HG03469 (cell line): Measurements from ENCODE around the gene AMY1B.
"Not testable (repeated sequence)": the region's sequence is repeated elsewhere in the genome, so short reads cannot be mapped to it uniquely, and the experiment has no call there.

Source experiments
- ATAC-seq: cut with Tn5 transposase; IDR thresholded peaks from one replicate; pipeline ENCODE4 v1.9.1; 2021; ENCODE audit warnings: mild to moderate bottlenecking, moderate library complexity, moderate number of reproducible peaks; ENCODE audit not compliant: unreplicated experiment

The AMY1B gene

DNA sequence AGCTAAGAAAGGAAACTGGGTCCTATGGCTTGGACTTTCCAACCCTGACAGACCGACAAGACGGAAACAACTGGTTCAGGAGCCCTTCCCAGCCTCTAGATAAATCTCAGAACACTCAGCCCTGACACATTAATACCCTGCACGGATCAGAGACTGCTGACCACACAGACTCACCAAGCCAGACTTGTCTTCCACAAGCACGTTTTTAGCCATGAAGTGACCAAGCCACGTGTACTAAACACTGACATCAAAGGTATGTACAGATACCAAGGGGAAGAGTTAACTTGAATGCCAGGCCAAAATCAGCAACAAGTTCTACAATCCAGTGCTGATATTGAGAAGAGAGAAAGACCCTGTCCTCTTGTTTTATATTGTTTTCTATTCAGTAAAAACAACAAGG is at the start of gene AMY1B:
AMY1B (minus strand) TSS at position 101 of the 400 bp plus-strand sequence. CDS start 571 bp downstream, outside the sequence.
- ATAC-seq, result not testable (repeated sequence)

DNA sequence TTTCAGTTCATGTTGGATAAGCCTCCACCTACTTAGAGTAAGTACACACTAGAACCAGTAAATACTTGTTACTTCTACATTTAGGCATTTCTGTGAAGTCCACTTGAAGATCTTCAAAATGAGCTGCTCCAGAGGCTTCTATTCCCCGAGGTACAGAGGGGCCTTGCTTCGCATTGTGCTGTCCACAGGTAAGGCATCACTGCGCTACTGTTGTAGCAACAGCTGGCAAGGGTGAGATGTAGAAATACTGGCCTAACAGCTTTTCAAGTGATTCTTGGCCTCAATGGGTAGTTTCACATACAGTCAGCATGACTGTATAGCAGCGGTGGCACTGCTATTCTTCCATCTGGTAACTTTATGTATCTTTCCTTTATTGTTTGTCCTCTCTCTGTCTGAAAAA is 49.0 kb upstream of the AMY1B start:
- not testable (repeated sequence) for ATAC-seq

DNA sequence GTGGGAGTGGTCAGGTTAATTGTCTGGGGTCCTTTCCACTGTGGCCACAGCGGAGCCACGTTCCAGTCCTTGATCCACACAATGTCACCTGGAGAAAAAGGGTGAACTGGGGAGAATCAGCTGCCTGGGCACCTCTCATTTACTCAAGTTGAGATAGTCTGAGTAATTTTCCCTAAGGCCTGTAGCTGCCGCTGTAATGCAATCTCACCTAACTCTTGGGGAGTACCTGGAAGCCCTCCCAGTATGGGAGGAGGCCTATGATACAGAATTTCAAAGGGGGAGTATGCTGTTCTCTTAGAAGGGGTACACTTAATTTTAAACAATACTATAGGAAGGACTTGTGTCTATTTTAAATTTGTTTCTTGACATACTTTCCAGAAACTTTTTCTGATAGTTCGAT is 48.4 kb upstream of the AMY1B start:
- ATAC-seq, result not testable (repeated sequence)

DNA sequence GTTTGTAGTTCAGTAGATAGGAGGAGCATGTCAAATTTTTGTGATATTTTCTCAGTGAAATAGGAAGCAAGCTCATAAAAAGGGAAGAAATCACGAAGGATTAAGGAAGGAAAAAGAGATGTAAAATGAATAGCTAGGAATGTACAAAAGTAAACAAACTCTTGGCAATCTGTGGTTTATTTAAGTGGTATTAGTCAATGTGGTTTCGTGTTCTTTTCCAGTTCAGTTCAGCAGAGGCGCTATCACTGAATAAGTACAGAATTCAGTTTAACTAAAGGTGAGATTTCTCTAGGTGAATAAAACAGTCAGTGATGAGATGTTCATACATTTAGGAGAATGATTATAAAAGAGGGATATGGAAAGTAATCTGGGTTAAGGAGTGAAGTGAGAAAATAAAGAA is 42.0 kb upstream of the AMY1B start:
- not testable (repeated sequence) for ATAC-seq

DNA sequence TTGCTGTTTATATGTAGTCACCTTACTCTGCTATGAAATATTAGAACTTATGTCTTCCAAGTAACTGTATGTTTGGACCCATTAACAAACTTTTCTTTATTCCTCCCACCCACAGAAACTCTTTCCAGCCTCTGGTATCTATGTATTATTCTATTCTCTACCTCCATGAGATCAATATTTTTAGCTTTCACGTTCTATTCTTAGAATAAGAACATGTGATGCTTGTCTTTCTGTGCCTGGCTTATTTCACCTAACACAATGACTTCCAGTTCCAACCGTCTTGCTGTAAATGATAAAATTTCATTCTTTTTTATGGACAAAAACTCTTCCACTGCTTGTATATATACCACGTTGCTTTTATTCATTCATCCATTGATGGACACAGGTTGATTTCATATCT is 39.3 kb upstream of the AMY1B start:
- not testable (repeated sequence) for ATAC-seq

DNA sequence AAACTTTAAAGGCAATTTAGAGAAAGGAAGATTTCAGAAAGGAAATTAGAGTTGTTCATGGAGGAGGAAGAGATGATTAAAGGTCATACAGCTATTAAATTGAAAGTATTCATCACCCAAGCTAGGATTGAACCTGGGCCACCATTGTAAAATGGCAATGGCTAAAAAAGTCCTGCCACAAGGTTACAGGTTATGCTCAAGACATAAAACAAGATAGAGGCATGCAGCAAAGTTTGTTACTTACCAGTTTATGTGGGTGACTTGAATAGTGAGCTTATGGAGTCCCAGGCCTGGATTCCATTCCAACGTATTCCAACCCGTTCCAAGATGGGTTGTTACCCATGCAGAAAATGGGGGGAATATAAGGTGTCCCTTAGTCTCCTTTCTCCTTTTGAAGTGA is 25.5 kb upstream of the AMY1B start:
- ATAC-seq, result not testable (repeated sequence)

DNA sequence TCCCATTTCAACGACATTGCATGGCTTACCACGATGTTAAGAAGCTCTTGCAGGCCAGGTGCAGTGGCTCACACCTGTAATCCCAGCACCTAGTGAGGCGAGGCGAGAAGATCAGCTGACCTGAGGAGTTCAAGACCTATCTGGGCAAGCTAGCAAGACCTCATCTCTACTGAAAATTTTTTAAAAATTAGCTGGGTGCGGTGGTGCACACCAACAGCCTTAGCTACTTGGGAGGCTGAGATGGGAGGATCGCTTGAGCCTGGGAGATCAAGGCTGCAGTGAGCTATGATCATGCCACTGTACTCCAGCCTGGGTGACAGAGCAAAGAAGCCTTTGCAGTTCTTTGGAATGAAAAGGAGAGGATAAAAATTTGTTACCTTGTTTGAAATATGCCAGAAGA is 21.4 kb upstream of the AMY1B start:
- ATAC-seq, result not testable (repeated sequence)

DNA sequence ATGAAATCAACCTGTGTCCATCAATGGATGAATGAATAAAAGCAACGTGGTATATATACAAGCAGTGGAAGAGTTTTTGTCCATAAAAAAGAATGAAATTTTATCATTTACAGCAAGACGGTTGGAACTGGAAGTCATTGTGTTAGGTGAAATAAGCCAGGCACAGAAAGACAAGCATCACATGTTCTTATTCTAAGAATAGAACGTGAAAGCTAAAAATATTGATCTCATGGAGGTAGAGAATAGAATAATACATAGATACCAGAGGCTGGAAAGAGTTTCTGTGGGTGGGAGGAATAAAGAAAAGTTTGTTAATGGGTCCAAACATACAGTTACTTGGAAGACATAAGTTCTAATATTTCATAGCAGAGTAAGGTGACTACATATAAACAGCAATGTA is 14.4 kb upstream of the AMY1B start:
- not testable (repeated sequence) for ATAC-seq

DNA sequence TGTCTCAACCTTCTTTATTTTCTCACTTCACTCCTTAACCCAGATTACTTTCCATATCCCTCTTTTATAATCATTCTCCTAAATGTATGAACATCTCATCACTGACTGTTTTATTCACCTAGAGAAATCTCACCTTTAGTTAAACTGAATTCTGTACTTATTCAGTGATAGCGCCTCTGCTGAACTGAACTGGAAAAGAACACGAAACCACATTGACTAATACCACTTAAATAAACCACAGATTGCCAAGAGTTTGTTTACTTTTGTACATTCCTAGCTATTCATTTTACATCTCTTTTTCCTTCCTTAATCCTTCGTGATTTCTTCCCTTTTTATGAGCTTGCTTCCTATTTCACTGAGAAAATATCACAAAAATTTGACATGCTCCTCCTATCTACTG is 11.7 kb upstream of the AMY1B start:
- ATAC-seq, result not testable (repeated sequence)

DNA sequence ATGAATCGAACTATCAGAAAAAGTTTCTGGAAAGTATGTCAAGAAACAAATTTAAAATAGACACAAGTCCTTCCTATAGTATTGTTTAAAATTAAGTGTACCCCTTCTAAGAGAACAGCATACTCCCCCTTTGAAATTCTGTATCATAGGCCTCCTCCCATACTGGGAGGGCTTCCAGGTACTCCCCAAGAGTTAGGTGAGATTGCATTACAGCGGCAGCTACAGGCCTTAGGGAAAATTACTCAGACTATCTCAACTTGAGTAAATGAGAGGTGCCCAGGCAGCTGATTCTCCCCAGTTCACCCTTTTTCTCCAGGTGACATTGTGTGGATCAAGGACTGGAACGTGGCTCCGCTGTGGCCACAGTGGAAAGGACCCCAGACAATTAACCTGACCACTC is 5.2 kb upstream of the AMY1B start:
- not testable (repeated sequence) for ATAC-seq

DNA sequence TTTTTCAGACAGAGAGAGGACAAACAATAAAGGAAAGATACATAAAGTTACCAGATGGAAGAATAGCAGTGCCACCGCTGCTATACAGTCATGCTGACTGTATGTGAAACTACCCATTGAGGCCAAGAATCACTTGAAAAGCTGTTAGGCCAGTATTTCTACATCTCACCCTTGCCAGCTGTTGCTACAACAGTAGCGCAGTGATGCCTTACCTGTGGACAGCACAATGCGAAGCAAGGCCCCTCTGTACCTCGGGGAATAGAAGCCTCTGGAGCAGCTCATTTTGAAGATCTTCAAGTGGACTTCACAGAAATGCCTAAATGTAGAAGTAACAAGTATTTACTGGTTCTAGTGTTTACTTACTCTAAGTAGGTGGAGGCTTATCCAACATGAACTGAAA is 4.7 kb upstream of the AMY1B start:
- not testable (repeated sequence) for ATAC-seq

DNA sequence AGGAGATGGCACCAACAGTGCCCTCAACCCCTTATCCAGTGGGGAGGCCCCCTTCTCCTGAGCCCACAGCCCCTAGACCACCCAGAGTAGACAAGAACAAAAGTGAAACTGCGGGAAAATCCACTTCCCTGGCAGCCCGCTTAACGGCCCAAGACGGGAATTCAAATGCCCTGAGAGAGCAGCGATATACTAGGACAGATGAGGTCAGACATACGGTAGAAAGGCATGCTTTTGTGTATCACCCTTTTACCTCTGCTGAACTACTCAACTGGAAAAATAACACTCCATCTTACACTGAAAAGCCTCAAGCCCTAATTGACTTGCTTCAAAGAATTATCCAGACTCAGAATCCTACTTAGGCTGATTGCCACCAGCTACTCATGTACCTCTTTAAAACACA is 1.4 kb upstream of the AMY1B start:
- not testable (repeated sequence) for ATAC-seq

DNA sequence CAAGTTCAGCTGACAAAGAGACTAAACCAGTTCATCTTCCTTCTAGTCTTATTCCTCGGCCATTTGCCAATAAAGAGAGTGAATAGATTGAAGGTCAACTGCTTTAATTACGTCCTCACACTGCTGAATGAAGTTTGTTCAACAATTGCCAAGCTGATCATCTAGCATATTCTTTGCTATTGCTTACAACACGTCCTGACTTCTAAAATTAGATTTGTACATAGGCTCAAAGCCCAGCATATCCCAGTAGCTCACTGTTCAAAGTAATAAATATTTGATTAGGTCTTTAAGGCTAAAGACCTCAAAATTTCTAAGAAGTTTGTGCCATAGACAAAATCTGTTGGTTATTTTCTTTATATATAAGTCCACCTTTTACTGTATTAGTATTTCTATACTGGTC is 19.7 kb downstream of the AMY1B start:
- ATAC-seq, result not testable (repeated sequence)

DNA sequence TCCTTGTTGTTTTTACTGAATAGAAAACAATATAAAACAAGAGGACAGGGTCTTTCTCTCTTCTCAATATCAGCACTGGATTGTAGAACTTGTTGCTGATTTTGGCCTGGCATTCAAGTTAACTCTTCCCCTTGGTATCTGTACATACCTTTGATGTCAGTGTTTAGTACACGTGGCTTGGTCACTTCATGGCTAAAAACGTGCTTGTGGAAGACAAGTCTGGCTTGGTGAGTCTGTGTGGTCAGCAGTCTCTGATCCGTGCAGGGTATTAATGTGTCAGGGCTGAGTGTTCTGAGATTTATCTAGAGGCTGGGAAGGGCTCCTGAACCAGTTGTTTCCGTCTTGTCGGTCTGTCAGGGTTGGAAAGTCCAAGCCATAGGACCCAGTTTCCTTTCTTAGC is 40.5 kb downstream of the AMY1B start, which contains the start of gene AMY1A:
AMY1A (plus strand) TSS at position 301 of the 400 bp plus-strand sequence. CDS start 571 bp downstream, outside the sequence.
- not testable (repeated sequence) for ATAC-seq

DNA sequence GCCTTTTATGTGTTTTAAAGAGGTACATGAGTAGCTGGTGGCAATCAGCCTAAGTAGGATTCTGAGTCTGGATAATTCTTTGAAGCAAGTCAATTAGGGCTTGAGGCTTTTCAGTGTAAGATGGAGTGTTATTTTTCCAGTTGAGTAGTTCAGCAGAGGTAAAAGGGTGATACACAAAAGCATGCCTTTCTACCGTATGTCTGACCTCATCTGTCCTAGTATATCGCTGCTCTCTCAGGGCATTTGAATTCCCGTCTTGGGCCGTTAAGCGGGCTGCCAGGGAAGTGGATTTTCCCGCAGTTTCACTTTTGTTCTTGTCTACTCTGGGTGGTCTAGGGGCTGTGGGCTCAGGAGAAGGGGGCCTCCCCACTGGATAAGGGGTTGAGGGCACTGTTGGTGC is 41.9 kb downstream of the AMY1B start:
- not testable (repeated sequence) for ATAC-seq

DNA sequence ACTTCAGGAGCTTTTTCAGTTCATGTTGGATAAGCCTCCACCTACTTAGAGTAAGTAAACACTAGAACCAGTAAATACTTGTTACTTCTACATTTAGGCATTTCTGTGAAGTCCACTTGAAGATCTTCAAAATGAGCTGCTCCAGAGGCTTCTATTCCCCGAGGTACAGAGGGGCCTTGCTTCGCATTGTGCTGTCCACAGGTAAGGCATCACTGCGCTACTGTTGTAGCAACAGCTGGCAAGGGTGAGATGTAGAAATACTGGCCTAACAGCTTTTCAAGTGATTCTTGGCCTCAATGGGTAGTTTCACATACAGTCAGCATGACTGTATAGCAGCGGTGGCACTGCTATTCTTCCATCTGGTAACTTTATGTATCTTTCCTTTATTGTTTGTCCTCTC is 45.1 kb downstream of the AMY1B start:
- ATAC-seq, result not testable (repeated sequence)

DNA sequence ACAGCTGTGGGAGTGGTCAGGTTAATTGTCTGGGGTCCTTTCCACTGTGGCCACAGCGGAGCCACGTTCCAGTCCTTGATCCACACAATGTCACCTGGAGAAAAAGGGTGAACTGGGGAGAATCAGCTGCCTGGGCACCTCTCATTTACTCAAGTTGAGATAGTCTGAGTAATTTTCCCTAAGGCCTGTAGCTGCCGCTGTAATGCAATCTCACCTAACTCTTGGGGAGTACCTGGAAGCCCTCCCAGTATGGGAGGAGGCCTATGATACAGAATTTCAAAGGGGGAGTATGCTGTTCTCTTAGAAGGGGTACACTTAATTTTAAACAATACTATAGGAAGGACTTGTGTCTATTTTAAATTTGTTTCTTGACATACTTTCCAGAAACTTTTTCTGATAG is 45.7 kb downstream of the AMY1B start:
- ATAC-seq, result not testable (repeated sequence)

DNA sequence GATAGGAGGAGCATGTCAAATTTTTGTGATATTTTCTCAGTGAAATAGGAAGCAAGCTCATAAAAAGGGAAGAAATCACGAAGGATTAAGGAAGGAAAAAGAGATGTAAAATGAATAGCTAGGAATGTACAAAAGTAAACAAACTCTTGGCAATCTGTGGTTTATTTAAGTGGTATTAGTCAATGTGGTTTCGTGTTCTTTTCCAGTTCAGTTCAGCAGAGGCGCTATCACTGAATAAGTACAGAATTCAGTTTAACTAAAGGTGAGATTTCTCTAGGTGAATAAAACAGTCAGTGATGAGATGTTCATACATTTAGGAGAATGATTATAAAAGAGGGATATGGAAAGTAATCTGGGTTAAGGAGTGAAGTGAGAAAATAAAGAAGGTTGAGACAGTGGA is 52.1 kb downstream of the AMY1B start:
- not testable (repeated sequence) for ATAC-seq

DNA sequence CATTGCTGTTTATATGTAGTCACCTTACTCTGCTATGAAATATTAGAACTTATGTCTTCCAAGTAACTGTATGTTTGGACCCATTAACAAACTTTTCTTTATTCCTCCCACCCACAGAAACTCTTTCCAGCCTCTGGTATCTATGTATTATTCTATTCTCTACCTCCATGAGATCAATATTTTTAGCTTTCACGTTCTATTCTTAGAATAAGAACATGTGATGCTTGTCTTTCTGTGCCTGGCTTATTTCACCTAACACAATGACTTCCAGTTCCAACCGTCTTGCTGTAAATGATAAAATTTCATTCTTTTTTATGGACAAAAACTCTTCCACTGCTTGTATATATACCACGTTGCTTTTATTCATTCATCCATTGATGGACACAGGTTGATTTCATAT is 54.8 kb downstream of the AMY1B start:
- not testable (repeated sequence) for ATAC-seq
